Measurements from ENCODE around the gene INPP5F. TPM values are rescaled to one million over a fixed set of nuclear protein-coding genes. Genes with fewer than 3 reads are reported as not detected.

Gene INPP5F
- total RNA-seq, 4 donors from 2014 or later: 17.1 to 26.9 (median 24.0) TPM

DNA sequence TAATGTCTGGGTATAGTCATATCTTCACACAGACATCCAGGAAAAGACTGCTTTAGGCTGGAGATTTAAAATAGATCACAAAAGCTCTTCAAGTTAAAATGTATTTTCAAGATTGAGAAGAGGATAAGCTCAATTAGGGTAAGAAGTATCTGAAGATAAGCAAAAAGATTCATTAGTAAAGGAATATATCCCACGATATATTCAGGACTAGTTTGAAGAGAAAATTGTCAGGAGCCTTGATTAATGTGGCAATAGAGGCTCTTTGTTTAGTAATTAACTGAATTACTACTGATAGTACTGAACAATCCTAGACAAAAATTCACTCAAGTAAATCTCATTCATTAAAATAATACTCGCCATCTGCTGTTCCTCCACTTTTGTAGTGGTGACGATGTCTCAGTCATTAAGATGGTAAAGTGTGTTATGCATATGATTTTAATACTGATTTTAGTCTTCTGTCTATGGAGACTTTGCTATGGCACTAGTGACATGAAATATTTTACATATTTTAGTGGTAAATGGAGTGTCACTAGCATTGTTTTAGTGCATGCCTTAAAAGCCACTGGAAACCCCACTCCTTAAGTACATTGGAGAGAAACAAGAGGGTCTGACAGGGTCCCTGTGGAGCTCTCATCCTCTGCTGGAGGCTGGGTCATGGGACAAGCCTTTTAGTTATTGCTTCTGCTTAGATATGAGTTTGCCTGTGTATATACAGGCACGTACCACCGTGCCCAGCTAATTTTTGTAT lies 32.8 kb downstream of the INPP5F start:
- WGBS, 2 donors (ENCODE audit: low coverage in 1 of 2): 75% methylated on average over 5 of the region's 5 CpGs
- ATAC-seq: no peak
- Histone ChIP-seq H3K27ac (peak overlapping the region in 1 of 4 donors; percentile 10), H3K36me3 (no peaks in the 10 kb centered on the region), H3K4me3 (no peak overlapping the region), H3K4me1 (peaks cover 0 to 45% (median 4%) of the 10 kb centered on the region in 3 donors), H3K9me3 (no peaks in the 10 kb centered on the region), H3K27me3 (no peaks in the 10 kb centered on the region)
- TF ChIP-seq POLR2AphosphoS5 (IDR thresholded peaks at IDR 0.05) (no peak), CTCF (IDR thresholded peaks at IDR 0.05) (no peak), POLR2A (IDR thresholded peaks at IDR 0.05) (no peak), EP300 (IDR thresholded peaks at IDR 0.05) (no peak)

DNA sequence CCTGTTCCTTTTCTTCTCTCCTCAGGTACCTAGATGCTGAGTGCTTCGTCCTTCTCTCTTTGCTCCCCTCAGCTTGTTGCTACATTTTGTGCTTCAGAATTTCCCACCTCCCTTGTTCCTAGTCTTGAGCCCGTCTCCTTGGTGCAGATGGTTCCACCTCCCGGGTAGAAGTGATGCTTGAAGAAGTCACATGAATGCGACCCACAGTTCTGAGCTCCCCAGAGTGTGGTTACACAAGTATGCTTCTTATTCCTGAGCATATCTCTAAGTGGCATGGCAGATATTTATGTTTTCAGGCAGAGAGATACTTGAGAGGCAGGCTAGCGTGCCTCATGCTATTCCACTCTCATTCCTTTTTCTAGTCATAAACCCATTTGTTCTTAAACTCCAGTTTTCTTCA lies 34.0 kb downstream of the INPP5F start:
- no peak for TF ChIP-seq EP300 (IDR thresholded peaks at IDR 0.05)
- no peak for TF ChIP-seq CTCF (IDR thresholded peaks at IDR 0.05)
- TF ChIP-seq POLR2A (IDR thresholded peaks at IDR 0.05): no peak
- no peak for TF ChIP-seq POLR2AphosphoS5 (IDR thresholded peaks at IDR 0.05)
- H3K27me3 ChIP-seq: no peaks in the 10 kb centered on the region
- H3K27ac ChIP-seq: peak overlapping the region in 3 of 4 donors; percentile 32 to 66 (median 64)
- WGBS, 2 donors (ENCODE audit: low coverage in 1 of 2): 86% methylated on average over 5 of the region's 5 CpGs; no CpG with 5 or more reads in 1 of the 2 donors
- no peaks in the 10 kb centered on the region for H3K36me3 ChIP-seq
- no peaks in the 10 kb centered on the region for H3K9me3 ChIP-seq
- H3K4me3 ChIP-seq: no peak overlapping the region
- peaks cover 0 to 33% (median 4%) of the 10 kb centered on the region in 3 donors for H3K4me1 ChIP-seq
- no peak for ATAC-seq

DNA sequence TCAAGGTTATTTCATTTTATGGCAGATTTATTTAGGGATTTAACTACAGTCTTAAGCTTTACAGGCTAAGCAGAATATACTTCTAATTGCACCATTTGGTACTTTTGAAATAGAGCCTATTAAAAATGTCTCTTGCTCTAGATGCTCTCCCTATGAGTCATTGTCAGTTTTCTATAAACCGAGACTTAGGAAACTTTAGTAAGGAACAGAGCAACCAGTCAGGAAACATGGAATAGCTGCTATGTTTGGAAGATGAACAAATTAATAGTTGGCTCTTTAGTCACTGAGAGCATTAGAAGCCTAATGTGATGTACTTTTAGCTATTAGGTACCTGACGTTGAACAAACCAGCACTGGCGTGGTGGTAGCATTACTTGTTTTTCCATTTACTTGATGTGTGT lies 35.3 kb downstream of the INPP5F start:
- Histone ChIP-seq H3K4me3 (no peak overlapping the region), H3K4me1 (peaks cover 0 to 23% (median 4%) of the 10 kb centered on the region in 3 donors), H3K27ac (peak overlapping the region; percentile 61 to 74 (median 65)), H3K27me3 (no peaks in the 10 kb centered on the region), H3K36me3 (no peaks in the 10 kb centered on the region), H3K9me3 (no peaks in the 10 kb centered on the region)
- 25 to 29% methylated on average over 3 of the region's 3 CpGs for WGBS, 2 donors (ENCODE audit: low coverage in 1 of 2)
- peak; percentile 94 for ATAC-seq
- TF ChIP-seq EP300 (IDR thresholded peaks at IDR 0.05) (no peak), POLR2AphosphoS5 (IDR thresholded peaks at IDR 0.05) (peak; percentile 90), POLR2A (IDR thresholded peaks at IDR 0.05) (no peak)

DNA sequence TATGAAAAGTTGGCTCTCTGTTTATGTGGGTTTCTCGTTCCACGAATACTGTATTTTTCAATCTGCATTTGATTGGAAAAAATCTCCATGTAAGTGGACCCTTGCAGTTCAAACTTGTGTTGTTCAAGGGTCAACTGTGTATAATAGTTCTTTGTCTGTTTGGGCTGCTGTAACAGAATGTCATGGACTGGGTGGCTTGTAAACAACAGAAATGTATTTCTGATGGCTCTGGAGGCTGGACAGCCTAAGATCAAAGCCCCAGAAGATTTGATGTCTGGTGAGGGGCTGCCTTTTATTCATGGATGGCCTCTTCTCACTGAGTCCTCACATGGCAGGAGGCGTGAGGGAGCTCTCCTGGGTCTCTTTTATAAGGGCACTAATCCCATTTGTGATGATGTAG lies 36.2 kb downstream of the INPP5F start:
- TF ChIP-seq CTCF (IDR thresholded peaks at IDR 0.05) (no peak), POLR2AphosphoS5 (IDR thresholded peaks at IDR 0.05) (no peak), EP300 (IDR thresholded peaks at IDR 0.05) (no peak), POLR2A (IDR thresholded peaks at IDR 0.05) (no peak)
- H3K36me3 ChIP-seq: no peaks in the 10 kb centered on the region
- H3K27me3 ChIP-seq: no peaks in the 10 kb centered on the region
- WGBS, 2 donors (ENCODE audit: low coverage in 1 of 2): 67 to 87% methylated on average over 2 to 3 of the region's 3 CpGs
- H3K9me3 ChIP-seq: no peaks in the 10 kb centered on the region
- H3K4me1 ChIP-seq: peaks cover 0 to 23% (median 4%) of the 10 kb centered on the region in 3 donors
- H3K4me3 ChIP-seq: no peak overlapping the region
- peak overlapping the region; percentile 61 to 74 (median 65) for H3K27ac ChIP-seq
- ATAC-seq: no peak

DNA sequence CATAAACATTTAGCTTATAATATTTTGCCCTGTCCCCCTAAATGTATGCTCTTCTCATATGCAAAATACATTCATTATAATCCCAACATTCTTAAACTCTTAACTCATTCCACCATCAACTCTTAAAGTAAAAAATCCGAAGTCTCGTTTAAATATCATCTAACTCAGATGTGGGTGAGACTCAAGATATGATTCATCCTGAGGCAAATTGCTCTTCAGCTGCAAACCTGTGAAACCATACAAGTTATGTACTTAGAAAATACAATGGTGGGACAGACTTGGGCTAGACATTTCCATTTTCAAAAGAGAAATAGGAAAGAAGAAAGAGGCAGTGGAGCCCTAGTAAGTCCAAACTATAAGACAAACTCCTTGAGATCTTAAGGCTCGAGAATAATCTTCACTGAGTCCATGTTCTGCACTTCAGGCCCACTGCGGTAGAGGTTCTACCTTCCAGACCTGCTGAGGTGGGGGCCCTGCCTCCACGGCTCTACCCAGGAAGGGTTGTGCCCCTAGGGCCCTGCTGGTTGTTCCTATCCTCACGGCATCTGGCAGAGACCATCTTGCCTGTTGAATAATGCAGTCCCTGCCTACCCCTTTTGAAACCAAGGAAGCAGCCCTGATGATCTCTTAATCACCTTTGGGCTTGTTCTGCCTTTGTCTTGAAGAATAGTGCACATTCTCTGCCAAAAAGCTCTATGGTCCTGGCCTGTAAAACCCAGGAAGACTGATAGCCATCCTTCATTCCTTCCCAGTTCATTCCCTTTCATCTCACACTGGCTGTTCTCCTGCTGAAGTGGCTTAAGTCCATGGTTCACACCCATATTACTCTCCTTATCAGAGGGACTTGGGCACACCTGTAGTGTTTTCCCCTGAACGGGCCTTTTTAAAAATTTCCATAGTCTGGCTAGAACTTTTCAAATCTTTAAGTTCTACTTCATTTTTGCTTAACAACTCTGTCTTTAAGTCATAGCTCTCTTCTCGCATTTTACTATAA lies 37.3 kb downstream of the INPP5F start:
- Histone ChIP-seq H3K9me3 (no peaks in the 10 kb centered on the region), H3K27ac (peak overlapping the region in 2 of 4 donors; percentile 20 to 61), H3K36me3 (no peaks in the 10 kb centered on the region), H3K27me3 (no peaks in the 10 kb centered on the region), H3K4me3 (no peak overlapping the region), H3K4me1 (peaks cover 5 to 31% (median 7%) of the 10 kb centered on the region in 3 donors)
- no peak for ATAC-seq
- 74 to 83% methylated on average over 4 to 7 of the region's 8 CpGs for WGBS, 2 donors (ENCODE audit: low coverage in 1 of 2)
- no peak for TF ChIP-seq CTCF (IDR thresholded peaks at IDR 0.05)

All from gastroesophageal sphincter (tissue), 4 donors.